Pancreas (tissue), 10 donors: ENCODE measurements around the gene CYB5R3. TPM values are rescaled to one million over a fixed set of nuclear protein-coding genes. Genes with fewer than 3 reads are reported as not detected.
"Not testable (repeated sequence)": the region's sequence is repeated elsewhere in the genome, so short reads cannot be mapped to it uniquely, and the experiment has no call there.

Experiments
- ATAC-seq, 4 donors: fragments of 200-7000 bp; cut with Tn5 transposase; one replicate each; pipeline versions ENCODE4 v1.8.0 to v1.9.1; 2020; ENCODE audit warnings: mild to moderate bottlenecking in 4 of 4, moderate library complexity in 4 of 4
- DNase-seq, 6 donors: peaks; one replicate each; pipeline ENCODE4 v3.0.0-alpha.2; 2020
- FAIRE-seq: peaks from 2 replicates; lab custom pipeline; 2012; peaks lifted over from hg19 to GRCh38; lab: Jason Lieb, UNC
- H3K27ac ChIP-seq, 4 donors: fragments of 200-600 bp; sonication (generic); 1 replicate in 3 of 4; 2 replicates in 1 of 4; pipeline versions ENCODE4 v1.5.0 to v1.8.0; 2020
- H3K27me3 ChIP-seq, 4 donors: fragments of 200-600 bp; one replicate each; pipeline ENCODE4 v1.8.0; 2021
- H3K36me3 ChIP-seq, 3 donors: fragments of 200-600 bp; sonication (generic) in 1 of 3; one replicate each; pipeline versions ENCODE4 v1.5.0 to v1.8.0; 2020 to 2021
- H3K4me1 ChIP-seq, 3 donors: fragments of 200-600 bp; one replicate each; pipeline ENCODE4 v1.8.0; 2021
- H3K4me3 ChIP-seq, 4 donors: fragments of 200-600 bp; sonication (generic) in 2 of 4; one replicate each; pipeline versions ENCODE4 v1.5.0 to v1.8.0; 2020 to 2021
- H3K9me3 ChIP-seq, 4 donors: fragments of 200-600 bp; one replicate each; pipeline ENCODE4 v1.8.0; 2021
- WGBS, 2 donors: extraction: QIAGEN DNeasy Blood & Tissue Kit; methylation state at CpG; one replicate each; pipeline ENCODE4 v1.1.7; 2013; 5-methylcytosine and 5-hydroxymethylcytosine counted together
- intact Hi-C, 3 donors: fragments of 100-400 bp; cut with DNase I; formaldehyde crosslinking; loops; one replicate each; pipeline versions ENCODE4 v1.11.1 to v1.14.2; 2022
- polyA plus RNA-seq, 2 donors: library from polyadenylated mRNA; stranded (reverse); fragments of 200-250 nt; gene quantifications; one replicate each; pipeline ENCODE4 v1.2.3, GENCODE V29; 2013
- total RNA-seq, 6 donors: library from RNA; stranded (reverse); fragmentation: NEBNext Ultra II Directional in 4 of 6; extraction: Animal tissue kit (Norgen Biotek cat#: 25700) in 4 of 6; gene quantifications; one replicate each; pipeline versions ENCODE4 v1.2.1 to v1.2.4, GENCODE V29; 2021 to 2023
- TF ChIP-seq, protein P1 (sequence below), 4 donors: fragments of 200-600 bp; sonication (generic) in 3 of 4; IDR thresholded peaks; one replicate each; pipeline versions ENCODE4 v1.5.0 to v1.8.0; 2021; ENCODE audit warnings: antibody characterized with exemption in 4 of 4
- donor health status: healthy with polysubstance abuse.
- donor health status: DM: no; HTN: no; CAD: no; lungs with moderate emphysema.
- donor health status: DM: no; HTN: no; CAD: no.
- donor health status: control.
- donor health status: control.
- donor health status: Bipolar disorder and iron deficiency.
- donor health status: DM: yes; HTN: yes; CAD: no.
- donor health status: DM: no; HTN: no; CAD: no.
- donor health status: DM: no; HTN: no; CAD: no.
- donor health status: DM: yes; HTN: yes; CAD: no.

Gene CYB5R3
- total and polyA plus RNA-seq, 8 donors: 32.6 to 105 (median 50.4) TPM

GRCh38 chr22:42584364-42584940, 64.7 kb downstream of the CYB5R3 start:
- TF ChIP-seq, protein P1, sequence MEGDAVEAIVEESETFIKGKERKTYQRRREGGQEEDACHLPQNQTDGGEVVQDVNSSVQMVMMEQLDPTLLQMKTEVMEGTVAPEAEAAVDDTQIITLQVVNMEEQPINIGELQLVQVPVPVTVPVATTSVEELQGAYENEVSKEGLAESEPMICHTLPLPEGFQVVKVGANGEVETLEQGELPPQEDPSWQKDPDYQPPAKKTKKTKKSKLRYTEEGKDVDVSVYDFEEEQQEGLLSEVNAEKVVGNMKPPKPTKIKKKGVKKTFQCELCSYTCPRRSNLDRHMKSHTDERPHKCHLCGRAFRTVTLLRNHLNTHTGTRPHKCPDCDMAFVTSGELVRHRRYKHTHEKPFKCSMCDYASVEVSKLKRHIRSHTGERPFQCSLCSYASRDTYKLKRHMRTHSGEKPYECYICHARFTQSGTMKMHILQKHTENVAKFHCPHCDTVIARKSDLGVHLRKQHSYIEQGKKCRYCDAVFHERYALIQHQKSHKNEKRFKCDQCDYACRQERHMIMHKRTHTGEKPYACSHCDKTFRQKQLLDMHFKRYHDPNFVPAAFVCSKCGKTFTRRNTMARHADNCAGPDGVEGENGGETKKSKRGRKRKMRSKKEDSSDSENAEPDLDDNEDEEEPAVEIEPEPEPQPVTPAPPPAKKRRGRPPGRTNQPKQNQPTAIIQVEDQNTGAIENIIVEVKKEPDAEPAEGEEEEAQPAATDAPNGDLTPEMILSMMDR (IDR thresholded peaks at IDR 0.05): no peak
- Histone ChIP-seq H3K4me3 (no peak overlapping the region), H3K36me3 (peaks cover 0 to 45% (median 19%) of the 10 kb centered on the region in 3 donors), H3K27ac (no peak overlapping the region), H3K4me1 (peaks cover 0 to 3% (median 0%) of the 10 kb centered on the region in 3 donors), H3K27me3 (no peaks in the 10 kb centered on the region), H3K9me3 (no peaks in the 10 kb centered on the region)
- intact Hi-C loops: no loop called here
- no peak for FAIRE-seq
- WGBS, 2 donors: 93 to 96% methylated on average over 4 of the region's 4 CpGs
- DNase-seq: no peak
- no peak for ATAC-seq

- no peak overlapping the region for H3K4me3 ChIP-seq
- ATAC-seq (no peak), FAIRE-seq (no peak), DNase-seq (no peak)
- no peaks in the 10 kb centered on the region for H3K9me3 ChIP-seq
- 86 to 88% methylated on average over 1 of the region's 1 CpG for WGBS, 2 donors
- H3K36me3 ChIP-seq: peaks cover 0 to 49% (median 19%) of the 10 kb centered on the region in 3 donors
- TF ChIP-seq, protein P1 (IDR thresholded peaks at IDR 0.05): no peak
- no peak overlapping the region for H3K27ac ChIP-seq
- intact Hi-C loops: no loop called here
- H3K4me1 ChIP-seq: peaks cover 0 to 3% (median 0%) of the 10 kb centered on the region in 3 donors
- no peaks in the 10 kb centered on the region for H3K27me3 ChIP-seq
Observed at GRCh38 chr22:42582987-42583386, 66.2 kb downstream of the CYB5R3 start.

- DNase-seq: peak; percentile 63 to 92 (median 80)
- H3K27me3 ChIP-seq: no peaks in the 10 kb centered on the region
- no peak overlapping the region for H3K27ac ChIP-seq
- peak; percentile 96 to 97 (median 96) for ATAC-seq
- TF ChIP-seq, protein P1 (IDR thresholded peaks at IDR 0.05): no peak
- no peaks in the 10 kb centered on the region for H3K9me3 ChIP-seq
- peak overlapping the region; percentile 74 to 83 (median 76) for H3K4me3 ChIP-seq
- peaks cover 0 to 45% (median 19%) of the 10 kb centered on the region in 3 donors for H3K36me3 ChIP-seq
- WGBS, 2 donors: 6 to 7% methylated on average over 45 to 64 of the region's 64 CpGs
- no peak for FAIRE-seq
- intact Hi-C loops: no loop called here
- H3K4me1 ChIP-seq: peaks cover 0 to 3% (median 0%) of the 10 kb centered on the region in 3 donors
Observed at GRCh38 chr22:42581762-42582716, 67.2 kb downstream of the CYB5R3 start.

DNA sequence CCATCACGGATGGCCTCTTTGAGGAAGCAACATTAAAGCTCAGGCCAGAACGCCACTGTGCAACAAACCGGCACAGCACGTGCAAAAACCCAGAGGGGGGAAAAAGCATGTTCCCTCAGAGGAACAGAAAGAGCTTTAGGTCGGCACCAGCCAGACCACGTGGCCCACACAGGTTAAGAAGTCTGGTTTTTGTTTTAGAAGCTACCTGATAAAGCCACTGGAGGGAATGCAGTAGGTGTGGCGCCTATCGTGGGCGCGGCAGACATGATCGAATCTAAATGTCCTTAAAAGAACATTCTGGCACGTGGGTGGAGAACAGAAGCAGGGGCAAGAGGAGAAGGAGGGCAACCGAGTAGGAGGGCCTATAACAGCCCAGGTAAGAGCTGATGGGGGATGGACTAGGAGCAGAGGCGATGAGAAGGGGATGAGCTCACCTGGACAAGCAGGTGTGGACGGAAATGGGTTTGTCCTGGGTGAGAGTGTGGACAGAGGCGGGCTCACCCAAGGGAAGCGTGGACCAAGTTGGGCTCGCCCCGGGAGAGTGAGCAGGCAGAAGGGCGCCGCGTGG, 67.9 kb downstream of the CYB5R3 start:
- intact Hi-C loops: not testable (repeated sequence)

DNA sequence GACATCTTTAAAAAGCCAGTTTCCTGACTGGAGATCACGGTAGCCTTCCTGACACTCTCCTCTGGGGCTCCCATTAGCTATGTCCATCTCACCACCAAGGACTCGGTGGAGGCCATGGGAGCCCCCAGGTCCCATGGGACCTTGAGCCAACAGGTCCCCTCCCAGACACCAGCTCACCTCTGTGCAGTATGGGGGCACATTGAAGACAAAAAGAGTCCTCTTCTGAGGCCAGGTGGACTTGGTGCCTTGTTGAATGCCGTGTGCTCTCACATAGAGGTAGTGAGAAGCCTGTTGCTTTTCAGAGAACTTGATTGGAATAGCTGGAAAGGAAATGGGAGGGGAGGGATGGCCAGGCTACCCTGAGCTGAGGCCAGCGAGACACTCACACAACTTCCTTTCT, 69.2 kb downstream of the CYB5R3 start:
- peaks cover 0 to 26% (median 11%) of the 10 kb centered on the region in 3 donors for H3K36me3 ChIP-seq
- H3K4me3 ChIP-seq, H3K4me1 ChIP-seq, H3K27ac ChIP-seq, H3K9me3 ChIP-seq, intact Hi-C loops, DNase-seq, ATAC-seq, H3K27me3 ChIP-seq, FAIRE-seq: not testable (repeated sequence)
- WGBS, 2 donors: 88 to 96% methylated on average over 3 of the region's 4 CpGs

More for the DNA sequence above, 67.9 kb downstream of the CYB5R3 start:
- not testable (repeated sequence) for DNase-seq, H3K27ac ChIP-seq, FAIRE-seq, H3K4me1 ChIP-seq, H3K27me3 ChIP-seq, H3K9me3 ChIP-seq
- peaks cover 0 to 37% (median 15%) of the 10 kb centered on the region in 3 donors for H3K36me3 ChIP-seq
- peak overlapping the region; percentile 74 to 83 (median 76) for H3K4me3 ChIP-seq
- peak; percentile 33 to 53 (median 44) for ATAC-seq
- 1% methylated on average over 7 to 11 of the region's 22 CpGs for WGBS, 2 donors
